IPS-NIHi7 (cell line): ENCODE results near the gene TMEM255B.
"Not testable (repeated sequence)": the region's sequence is repeated elsewhere in the genome, so short reads cannot be mapped to it uniquely, and the experiment has no call there.

ENCODE experiments used
- DNase-seq: peaks from one replicate; pipeline ENCODE4 v3.0.0; 2012; ENCODE audit warnings: mixed read lengths; ENCODE audit errors: extremely low spot score

The TMEM255B gene

DNA sequence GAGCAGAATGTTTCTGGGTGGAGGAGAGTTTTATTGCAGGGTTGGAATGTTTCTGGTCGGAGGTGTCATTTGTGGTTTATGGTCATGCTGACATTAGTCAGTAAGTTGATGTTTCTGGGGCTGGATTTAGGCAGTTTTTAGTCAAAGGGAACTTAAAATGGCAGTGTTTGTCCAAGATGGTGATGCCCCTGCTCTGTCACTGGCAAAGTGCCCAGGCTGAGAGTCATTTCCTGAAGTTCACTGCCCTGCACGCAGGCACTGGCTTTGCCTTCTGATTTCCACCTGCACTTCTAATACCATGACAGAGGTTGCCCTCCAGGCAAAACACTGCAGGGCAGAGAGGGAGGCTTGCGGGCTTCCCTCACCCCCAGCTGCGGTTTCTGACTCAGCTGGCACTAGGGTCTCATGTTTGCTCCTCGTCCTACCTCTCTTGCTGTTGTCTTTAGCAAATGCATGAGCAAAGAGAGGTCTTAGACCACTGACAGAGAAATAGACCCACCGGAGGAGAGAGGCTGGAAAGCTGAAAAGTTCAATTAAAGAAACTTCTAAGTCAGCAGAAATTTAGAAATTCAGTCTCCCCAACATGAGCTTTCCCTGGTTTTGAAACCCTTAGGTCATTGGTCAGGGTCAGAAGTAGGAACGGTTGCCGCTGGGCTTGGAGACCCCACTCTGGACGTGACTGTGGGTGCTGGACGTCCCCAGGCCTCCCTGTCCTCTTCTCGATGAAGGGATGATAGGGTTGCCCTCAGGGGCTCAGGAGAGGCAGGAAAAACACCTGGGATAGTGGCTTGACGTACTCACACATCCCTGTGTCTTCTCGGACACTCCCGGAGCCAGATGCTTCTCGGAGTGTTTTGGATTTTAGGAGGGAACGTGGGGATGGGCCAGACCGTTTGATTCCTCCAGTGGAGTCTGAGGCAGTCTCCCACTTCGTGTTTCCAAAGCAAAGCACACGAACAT, 26.3 kb downstream of the TMEM255B start:
- no peak for DNase-seq

DNA sequence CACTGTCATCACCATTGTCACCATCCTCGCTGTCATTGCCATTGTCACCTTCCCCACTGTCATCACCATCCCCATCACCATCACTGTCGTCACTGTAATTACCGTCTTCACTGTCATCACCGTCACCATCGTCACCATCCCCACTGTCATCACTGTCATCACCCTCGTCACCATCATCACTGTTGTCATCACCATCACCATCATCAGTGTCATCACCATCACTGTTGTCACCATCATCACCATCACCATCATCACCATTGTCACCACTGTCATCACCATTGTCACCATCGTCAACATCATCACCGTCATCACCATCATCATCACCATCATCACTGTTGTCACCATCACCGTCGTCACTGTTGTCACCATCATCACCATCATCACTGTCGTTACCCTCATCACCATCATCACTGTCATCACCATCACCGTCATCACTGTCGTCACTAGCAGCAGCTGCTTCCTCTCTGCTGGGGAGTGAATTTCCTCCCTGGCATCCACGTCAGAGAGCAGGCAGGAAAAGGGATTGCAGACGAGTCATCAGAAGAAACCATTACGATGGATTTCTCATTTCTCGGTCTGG, 27.3 kb downstream of the TMEM255B start:
- no peak for DNase-seq

DNA sequence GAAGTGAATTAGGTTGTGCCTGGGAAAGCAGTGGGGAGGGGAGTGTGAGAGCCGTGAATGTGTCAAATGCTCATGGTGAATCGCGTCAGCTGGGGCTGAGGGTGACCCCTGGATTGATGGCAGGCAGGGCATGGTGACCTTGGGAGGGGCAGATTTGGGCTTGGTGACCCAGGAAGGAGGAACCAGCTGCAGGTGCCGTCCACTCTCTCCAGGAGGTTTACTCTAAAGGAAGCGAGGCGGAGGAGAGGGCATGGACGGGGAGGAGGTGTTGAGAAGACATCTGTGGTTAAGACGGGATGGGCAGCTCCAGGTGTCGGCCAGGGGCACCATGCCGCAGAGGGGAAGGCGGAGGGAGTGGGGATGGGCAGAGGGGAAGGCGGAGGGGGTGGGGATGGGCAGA, 28.7 kb downstream of the TMEM255B start:
- no peak for DNase-seq

DNA sequence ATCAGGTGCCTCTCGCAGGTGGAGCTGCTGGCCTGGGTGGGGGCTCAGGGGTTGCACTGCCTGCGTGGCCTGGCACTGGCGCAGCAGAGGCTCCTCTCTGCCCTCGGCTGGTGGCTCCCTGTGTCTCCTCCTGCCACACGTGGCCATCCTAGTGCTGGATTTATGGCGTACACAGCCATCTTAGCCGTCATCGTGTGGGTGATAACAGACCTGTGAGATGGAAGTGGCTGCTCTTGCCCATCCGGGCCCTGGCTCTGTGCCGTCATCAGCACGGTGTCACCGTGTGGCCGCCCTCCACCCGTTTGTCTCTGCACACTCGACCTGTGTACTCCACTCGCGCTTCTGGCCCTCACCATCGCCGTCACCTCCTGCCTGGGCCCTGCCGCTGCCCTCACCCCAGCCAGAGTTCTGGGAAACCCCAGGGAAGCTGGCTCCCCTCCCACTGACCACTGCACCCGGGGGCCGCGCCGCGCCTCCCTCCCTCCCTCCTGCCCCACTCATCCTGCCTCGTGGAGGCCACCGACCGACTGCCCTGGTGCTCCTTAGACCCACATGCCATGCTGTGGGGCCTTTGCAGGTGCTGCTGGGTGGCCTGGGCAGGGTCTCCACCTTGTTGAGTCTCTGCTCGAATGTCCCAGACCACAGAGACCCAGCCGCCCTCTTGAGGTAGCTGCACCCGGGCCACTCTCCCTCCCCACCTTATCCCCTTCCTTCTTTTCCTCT, 29.5 kb downstream of the TMEM255B start:
- no peak for DNase-seq

DNA sequence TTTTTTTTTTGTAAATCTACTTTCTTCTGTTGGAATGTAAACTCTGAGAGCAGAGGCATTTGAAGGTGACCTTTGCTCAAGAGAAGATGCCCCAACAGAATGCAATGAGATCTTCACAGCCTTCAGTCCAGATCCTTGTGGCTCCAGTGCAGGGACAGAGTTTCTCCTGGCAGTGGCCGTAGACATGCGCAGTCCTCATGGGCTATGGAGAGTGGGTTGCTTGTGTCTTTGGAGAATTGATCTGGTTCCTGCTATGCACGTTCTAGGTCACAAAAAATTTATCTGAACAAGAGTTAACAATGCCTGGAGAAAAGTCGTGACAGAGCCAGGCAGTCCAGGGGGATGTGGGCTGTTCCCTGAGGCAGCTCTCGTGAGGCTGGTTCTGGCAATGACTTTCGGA, 30.1 kb downstream of the TMEM255B start:
- DNase-seq, result no peak

DNA sequence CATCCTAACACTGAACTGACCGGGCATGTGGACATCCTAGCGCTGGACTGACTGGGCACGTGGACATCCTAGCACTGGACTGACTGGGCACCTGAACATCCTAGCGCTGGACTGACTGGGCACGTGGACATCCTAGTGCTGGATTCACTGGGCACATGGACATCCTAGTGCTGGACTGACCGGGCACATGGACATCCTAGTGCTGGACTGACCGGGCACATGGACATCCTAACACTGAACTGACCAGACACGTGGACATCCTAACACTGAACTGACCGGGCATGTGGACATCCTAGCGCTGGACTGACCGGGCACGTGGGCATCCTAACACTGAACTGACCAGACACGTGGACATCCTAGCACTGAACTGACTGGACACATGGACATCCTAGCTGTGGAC, 30.9 kb downstream of the TMEM255B start:
- not testable (repeated sequence) for DNase-seq

DNA sequence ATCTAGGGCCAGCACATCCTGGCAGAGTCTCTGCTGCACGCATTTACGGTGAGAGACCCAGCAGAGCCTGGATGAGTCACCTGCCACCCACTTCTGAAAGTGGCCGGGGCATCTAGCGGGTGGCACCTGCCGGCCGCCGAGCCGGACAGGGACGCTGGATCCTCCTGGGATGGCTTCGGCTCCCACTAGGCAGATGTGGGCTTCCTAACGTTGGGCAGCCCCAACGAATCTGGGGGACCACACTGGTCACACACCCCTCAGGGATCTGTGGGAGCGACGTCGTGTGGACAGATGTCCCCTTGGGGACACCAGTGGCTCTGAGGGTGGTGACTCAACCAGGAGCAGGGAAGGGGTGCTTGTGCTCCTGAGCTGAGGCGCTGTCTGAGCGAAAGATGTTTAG, 32.2 kb downstream of the TMEM255B start:
- DNase-seq, result no peak

DNA sequence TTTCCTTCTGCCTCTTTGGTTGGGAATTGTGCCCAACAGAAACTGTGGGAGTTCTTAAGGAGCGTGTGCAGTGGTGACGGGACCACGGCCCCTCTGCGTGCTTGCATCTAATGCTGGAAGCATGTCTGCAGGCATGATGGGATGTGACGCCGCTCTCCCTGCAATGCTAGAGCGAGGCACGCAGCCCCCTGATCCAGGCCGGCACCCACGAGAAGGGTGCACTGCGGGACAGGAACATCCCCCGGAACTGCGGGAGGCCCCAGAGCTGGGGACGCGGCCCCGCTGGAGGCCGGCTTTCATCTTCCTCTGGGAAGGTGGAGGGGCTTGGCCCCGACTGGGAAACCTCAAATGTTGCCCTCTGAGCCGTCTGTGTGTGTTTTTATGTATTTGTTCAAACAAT, 32.7 kb downstream of the TMEM255B start:
- no peak for DNase-seq

DNA sequence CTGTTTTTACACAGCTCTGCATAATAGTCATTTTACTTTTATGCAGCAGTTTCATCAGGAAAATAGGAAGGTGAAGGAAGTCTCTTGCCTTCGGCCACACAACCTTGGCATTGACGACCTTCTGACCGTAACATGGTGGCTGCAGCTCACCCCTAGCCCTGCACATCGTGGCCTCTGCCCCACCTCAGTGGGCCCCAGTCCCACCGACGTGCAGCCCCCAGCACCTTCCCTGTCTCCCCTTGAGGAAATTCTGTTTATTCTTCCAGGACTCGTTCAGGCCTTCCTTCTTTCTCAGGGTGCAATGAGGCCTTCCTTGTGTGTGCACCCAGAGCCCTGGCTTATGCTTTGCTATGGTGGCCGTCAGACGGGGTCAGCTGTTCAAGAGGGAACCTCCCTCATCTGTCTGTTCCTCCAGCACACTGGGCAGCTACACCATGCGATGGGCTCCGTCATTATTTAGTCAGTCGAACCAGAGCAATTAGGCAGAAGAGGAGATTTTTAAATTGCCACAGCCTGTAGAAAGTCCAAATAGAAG, 33.3 kb downstream of the TMEM255B start:
- no peak for DNase-seq

DNA sequence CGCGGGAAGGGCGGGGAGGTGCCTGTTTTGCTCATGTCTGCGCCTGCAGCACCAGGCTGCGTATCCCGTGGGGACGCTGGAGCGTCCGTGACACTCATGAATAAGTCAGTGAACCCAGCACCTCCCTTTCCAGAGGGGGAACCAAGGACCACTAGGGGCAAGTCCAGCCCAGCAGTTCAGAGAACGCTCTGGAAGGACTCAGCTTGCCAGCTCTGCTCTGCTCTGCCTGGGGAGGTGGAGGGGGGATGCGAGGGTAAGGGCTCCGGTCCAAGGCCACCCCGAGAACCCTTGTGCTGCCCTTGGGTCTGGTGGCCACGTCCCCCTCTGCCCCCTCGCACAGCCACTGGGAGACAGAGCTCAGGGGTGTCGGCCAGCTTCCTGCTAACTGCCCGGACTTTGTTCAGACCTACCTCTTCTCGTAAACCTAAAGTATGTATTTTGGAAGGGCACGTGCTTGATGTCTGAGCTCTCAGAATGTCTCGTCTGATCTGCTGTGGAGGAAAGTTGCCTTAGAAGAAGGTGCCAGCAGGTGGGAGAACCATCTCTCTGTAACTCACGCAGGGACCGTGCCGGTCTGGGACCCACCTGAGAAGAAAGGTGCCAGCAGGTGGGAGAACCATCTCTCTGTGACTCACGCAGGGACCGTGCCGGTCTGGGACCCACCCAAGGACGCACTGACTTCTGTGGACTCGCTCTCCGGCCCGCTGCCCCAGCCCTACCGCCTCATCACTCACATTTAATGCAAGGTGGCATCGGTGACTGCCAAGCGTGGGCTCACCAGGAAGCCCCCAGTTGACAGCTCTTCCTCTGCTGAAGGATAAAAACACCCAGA, 34.1 kb downstream of the TMEM255B start:
- no peak for DNase-seq

DNA sequence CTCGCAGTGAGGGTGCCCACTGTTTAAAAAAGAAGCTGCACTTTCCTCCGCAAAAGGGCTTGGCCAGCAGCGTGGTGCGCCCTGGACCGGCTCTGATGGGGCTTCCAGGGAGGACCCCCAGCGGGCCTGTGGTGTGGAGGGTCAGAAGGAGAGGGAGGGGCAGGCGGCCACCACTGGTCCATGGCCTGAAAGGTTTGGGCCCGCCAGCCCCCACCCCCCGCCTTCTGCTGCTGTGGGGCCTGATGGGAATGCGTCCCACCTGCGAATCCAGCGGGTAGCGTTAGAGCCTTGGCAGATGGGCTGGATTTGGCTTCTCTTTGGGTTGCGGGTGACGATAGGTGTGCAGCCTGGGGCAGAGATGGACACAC, 34.7 kb downstream of the TMEM255B start:
- no peak for DNase-seq

DNA sequence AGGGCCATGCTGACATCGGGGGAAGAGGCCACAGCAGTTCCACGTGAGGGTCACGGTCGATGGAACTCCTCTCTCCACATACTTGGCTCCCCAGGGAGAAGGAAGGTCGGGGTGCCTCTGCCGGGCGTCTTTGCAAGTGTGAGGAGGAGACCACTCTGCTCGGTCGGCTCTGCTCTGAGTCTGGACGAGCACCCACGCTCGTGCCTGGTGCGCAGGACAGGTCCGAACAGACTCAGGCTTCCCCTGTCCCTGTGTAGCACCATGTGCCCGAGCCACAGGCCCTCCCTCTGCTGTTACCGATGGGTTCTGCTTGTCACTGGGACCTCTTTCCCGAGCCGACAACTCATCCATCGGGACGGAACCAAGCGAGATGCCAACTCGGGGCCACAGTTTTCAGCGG, 35.1 kb downstream of the TMEM255B start:
- no peak for DNase-seq

DNA sequence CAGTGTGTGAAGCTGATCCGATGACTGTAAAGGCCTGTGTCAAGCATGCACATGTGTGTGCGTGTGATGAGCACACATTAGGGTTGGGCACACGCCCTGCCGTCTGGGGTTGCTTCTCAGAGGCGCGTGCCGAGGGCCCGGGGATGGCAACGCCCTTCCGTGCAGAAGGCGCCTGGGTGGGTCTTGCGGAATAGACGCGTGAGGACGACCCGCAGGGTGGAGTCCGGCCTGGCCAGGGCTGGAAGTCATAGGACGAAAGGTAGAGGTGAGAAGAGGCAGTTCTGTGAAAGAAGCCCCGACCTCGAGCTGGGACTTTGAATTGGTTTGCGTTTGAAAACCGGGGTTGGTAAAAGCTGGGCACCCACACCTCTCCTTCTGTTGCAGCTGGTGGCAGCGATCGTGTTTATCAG, 35.7 kb downstream of the TMEM255B start:
- no peak for DNase-seq

DNA sequence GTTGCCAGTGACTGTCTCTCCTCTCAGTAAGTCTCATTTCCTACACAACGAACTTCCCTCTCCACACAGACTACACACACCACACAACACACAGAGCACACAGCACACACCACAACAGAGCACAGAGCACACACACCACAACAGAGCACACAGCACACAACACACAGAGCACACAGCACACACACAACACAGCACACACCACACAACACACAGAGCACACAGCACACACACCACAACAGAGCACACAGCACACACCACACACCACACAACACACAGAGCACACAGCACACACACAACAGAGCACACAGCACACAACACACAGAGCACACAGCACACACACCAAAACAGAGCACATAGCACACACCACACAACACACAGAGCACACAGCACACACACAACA, 36.3 kb downstream of the TMEM255B start:
- DNase-seq, result not testable (repeated sequence)

DNA sequence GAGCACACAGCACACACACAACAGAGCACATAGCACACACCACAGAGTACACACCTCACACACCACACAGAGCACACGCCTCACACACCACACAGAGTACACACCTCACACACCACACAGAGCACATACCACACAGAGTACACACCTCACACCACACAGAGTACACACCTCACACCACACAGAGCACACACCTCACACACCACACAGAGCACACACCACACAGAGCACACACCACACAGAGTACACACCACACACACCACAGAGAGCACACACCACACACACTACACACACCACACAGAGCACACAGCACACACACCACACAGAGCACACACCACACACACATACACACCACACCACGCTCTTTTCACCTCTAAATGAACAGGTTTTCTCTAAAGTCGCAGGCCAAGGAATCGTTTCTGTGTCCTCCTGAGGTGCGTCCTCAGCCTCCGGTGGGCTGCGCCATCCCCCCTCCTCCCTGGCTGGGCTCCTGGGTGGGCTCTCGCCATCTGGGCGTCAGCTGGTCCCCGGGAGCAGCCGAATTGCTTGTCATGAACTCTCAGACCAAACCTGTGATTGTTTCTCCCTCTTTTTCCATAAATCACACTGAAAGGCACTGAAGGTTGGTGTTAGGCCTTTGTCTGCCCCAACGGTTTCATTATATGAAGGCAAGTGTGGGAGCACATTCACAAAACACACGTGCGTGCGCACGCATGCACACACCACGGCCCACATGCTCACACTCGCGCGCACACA, 37.4 kb downstream of the TMEM255B start:
- DNase-seq, result no peak

DNA sequence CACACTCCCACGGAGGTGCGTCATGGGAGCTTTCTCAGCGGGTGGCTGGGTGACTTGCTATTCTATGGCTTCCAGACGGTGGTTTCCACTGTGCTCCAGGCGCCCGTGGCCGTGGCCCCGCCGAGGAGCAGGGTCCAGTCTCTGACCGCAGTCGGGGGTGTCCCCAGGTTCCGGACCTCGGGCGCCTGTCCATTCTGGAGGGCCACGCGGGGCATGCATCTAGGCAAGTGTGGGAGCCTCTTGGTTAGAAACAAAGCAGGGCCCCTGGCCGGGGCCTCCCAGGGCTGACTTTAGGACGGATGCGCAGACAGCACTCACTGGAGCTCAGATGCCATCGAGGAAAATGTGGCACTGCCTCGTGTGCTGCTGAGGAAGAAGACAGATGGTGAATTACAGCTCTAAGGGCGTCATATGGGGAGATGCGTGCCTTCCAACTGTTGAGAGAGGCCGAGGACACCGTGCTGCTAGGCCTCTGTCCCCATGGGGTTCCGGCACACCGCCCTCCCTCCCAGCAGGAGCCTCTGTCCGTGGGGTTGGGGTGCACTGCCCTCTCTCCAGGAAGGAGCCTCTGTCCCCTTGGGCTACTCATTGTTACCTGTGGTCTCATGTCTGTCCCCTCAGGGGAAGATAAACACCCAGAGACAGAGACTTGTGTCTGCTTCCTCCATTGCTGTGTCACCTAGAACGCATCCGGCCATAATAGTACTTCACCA, 38.1 kb downstream of the TMEM255B start:
- DNase-seq, result no peak

DNA sequence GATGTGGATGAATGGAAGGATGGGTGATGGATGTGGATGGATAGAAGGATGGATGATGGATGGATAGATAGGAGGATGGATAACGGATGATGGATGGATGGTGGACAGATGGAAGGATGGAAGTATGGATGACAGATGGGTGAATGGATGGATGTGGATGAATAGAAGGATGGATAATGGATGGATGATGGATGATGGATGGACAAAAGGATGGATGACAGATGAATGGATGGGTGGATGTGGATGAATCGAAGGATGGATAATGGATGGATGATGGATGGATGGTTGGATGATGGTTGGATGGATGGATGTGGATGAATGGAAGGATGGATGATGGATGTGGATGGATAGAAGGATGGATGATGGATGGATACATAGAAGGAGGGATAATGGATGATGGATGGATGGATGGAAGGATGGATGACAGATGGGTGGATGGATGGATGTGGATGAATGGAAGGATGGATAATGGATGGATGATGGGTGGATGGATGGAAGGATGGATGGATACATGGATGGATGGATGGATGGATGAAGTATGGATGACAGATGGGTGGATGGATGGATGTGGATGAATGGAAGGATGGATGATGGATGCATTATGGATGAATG, 39.3 kb downstream of the TMEM255B start:
- DNase-seq, result no peak

DNA sequence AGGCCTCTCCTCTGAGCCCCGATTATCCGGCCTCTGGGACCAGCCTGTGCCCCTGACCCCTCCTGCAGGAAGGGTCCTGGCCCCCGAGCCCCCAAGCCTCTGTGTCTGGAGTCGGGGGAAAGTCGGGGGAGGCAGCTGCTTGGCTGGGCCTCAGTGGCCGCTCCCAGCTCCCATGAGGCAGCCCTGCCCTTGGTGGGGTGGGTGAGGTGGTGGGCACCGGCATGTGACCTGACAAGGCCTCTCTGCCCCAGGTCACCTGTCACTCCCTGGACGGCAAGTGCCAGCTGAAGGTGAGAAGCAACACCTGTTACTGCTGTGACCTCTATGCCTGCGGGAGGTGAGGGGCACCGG, 41.5 kb downstream of the TMEM255B start:
- no peak for DNase-seq

DNA sequence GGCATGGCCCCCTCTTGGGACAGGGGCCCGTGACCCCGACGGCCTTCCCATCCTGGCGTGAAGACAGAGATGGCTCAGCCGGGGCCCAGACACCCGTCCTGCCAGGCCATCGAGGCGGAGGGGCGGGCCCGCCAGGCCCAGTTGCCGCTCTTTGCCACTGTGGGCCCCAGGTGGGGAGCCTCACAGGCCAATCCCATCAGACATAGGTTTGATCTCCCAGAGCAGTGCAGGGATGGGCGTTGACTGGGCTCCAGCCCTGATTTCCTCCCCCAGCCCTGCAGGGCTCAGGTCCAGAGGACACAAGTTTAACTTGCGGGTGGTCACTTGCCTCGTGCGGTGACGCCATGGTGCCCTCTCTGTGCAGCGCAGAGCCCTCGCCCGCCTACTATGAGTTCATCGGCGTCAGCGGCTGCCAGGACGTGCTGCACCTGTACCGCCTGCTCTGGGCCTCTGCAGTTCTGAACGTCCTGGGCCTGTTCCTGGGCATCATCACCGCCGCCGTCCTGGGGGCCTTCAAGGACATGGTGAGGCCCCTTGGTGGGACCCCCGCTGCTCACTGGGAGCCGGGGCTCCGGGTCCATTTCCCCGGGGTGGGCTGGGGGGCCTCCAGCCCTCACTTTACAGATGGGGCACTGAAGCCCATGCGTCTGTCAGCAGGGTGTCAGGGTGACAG, 42.4 kb downstream of the TMEM255B start:
- DNase-seq, result no peak
